ENCODE measurements around the gene DHX30. TPM values are rescaled to one million over a fixed set of nuclear protein-coding genes. Genes with fewer than 3 reads are reported as not detected.
A peak's percentile ranks its signal among the peaks of the same experiment; 100 is the strongest.

Gene DHX30
- total and polyA plus RNA-seq, 9 of the 15 experiments (the other 6 are each of a cell fraction or from before 2014, with no cell fraction given) = 12.3 to 158 (median 79.0) TPM

GRCh38 chr3:47781685-47782445 is 21.1 kb upstream of the DHX30 start, which contains the start of gene SMARCC1 (continued):
- TF ChIP-seq UBTF (IDR thresholded peaks at IDR 0.05; ENCODE audit: borderline replicate concordance in 1 of 2, low read depth in 2 of 2, low read length in 2 of 2) = peak in 1 of 2 experiments; percentile 97
- TF ChIP-seq ZNF311 (CRISPR knock-in tag; IDR thresholded peaks at IDR 0.05) = no peak
- 0 out of 2 replicates have a peak, but pooled peaks have one; percentile 59 for TF ChIP-seq THAP12 (CRISPR knock-in tag; IDR thresholded peaks at IDR 0.05)
- 0 out of 2 replicates have a peak, but pooled peaks have one; percentile 82 for TF ChIP-seq E2F5 (CRISPR knock-in tag; IDR thresholded peaks at IDR 0.05)
- no peak for TF ChIP-seq POU5F1 (IDR thresholded peaks at IDR 0.05; ENCODE audit: borderline replicate concordance, low read depth, low read length, partially characterized antibody)
- TF ChIP-seq ZNF780A (CRISPR knock-in tag; IDR thresholded peaks at IDR 0.05) = no peak
- peak; percentile 64 for TF ChIP-seq SMAD1 (IDR thresholded peaks at IDR 0.05; ENCODE audit: low read depth, low read length, partially characterized antibody)
- no peak for TF ChIP-seq ZNF165 (CRISPR knock-in tag; IDR thresholded peaks at IDR 0.05; ENCODE audit: borderline replicate concordance)
- peak; percentile 71; the same call in 1 of the 2 replicates for TF ChIP-seq AFF4 (CRISPR knock-in tag; IDR thresholded peaks at IDR 0.05)
- no peak for TF ChIP-seq HSF4 (CRISPR knock-in tag; IDR thresholded peaks at IDR 0.05; ENCODE audit: borderline replicate concordance)
- 0 out of 2 replicates have a peak, but pooled peaks have one; percentile 58 for TF ChIP-seq SRSF3 (IDR thresholded peaks at IDR 0.05; ENCODE audit: insufficient read depth, low read length)
- peak; percentile 88 for TF ChIP-seq POLR2H (tag; IDR thresholded peaks at IDR 0.05; ENCODE audit: low read depth)
- no peak for TF ChIP-seq ZC3H8 (IDR thresholded peaks at IDR 0.05)
- no peak for TF ChIP-seq ZNF146 (CRISPR knock-in tag; IDR thresholded peaks at IDR 0.05; ENCODE audit: unreplicated experiment)
